GM06990 (cell line): ENCODE data around the gene DZIP3.

Experiments used
- DNase-seq: peaks from one replicate; pipeline ENCODE4 v3.0.0-alpha.2; 2011; ENCODE audit not compliant: insufficient read length; ENCODE audit errors: extremely low read depth
- H3K27me3 ChIP-seq: replicated peaks from 2 replicates; pipeline ENCODE4 v1.6.0; 2011; ENCODE audit warnings: low read length; ENCODE audit not compliant: control insufficient read depth, insufficient read depth
- H3K36me3 ChIP-seq: 2 replicates; pipeline ENCODE4 v1.5.1; 2011; ENCODE audit warnings: low read length; ENCODE audit not compliant: control insufficient read depth, insufficient read depth
- H3K4me3 ChIP-seq: replicated peaks from 2 replicates; pipeline ENCODE4 v1.5.1; 2011; ENCODE audit warnings: low read depth, mild to moderate bottlenecking, control low read depth, low read length
- TF ChIP-seq, protein P1 (sequence below): IDR thresholded peaks from 2 replicates; pipeline ENCODE4 v1.5.1; 2011; ENCODE audit warnings: low read length, control low read depth, mild to moderate bottlenecking, inconsistent platforms; ENCODE audit not compliant: insufficient read depth, poor library complexity, severe bottlenecking

DZIP3 gene

DNA sequence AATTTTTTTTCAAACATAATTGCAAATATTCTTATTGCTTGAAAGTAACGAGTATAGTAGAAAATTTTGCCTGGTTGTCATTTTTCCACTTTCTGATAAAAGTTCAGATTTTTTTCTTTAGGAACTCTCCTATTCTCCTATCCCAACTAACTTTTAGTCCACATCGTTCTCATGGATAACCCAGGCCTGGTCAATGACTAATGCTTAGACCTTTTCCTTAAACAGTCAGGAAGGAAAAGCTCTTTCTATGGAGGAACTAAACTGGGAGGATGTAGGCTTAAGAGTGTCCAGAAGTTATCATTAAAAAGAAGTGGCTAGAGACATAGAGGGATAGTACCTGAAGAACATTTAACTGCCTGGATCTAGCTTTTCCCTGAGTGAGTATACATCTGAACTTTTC, 27.0 kb upstream of the DZIP3 start:
- Histone ChIP-seq H3K4me3 (no peak overlapping the region), H3K27me3 (no peaks in the 10 kb centered on the region), H3K36me3 (peaks cover 2% of the 10 kb centered on the region)
- DNase-seq: no peak
- TF ChIP-seq, protein P1, sequence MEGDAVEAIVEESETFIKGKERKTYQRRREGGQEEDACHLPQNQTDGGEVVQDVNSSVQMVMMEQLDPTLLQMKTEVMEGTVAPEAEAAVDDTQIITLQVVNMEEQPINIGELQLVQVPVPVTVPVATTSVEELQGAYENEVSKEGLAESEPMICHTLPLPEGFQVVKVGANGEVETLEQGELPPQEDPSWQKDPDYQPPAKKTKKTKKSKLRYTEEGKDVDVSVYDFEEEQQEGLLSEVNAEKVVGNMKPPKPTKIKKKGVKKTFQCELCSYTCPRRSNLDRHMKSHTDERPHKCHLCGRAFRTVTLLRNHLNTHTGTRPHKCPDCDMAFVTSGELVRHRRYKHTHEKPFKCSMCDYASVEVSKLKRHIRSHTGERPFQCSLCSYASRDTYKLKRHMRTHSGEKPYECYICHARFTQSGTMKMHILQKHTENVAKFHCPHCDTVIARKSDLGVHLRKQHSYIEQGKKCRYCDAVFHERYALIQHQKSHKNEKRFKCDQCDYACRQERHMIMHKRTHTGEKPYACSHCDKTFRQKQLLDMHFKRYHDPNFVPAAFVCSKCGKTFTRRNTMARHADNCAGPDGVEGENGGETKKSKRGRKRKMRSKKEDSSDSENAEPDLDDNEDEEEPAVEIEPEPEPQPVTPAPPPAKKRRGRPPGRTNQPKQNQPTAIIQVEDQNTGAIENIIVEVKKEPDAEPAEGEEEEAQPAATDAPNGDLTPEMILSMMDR: no peak

- no peak for DNase-seq
- TF ChIP-seq, protein P1: no peak
- no peak overlapping the region for H3K4me3 ChIP-seq
- no peaks in the 10 kb centered on the region; the same call in 1 of the 2 replicates for H3K36me3 ChIP-seq
- no peaks in the 10 kb centered on the region for H3K27me3 ChIP-seq
Observed at GRCh38 chr3:108564564-108564963, 25.0 kb upstream of the DZIP3 start.

GRCh38 chr3:108565506-108565905, 24.0 kb upstream of the DZIP3 start:
- Histone ChIP-seq H3K27me3 (no peaks in the 10 kb centered on the region), H3K36me3 (no peaks in the 10 kb centered on the region), H3K4me3 (no peak overlapping the region)
- TF ChIP-seq, protein P1: no peak
- DNase-seq: no peak

GRCh38 chr3:108566599-108566998, 22.9 kb upstream of the DZIP3 start:
- H3K27me3 ChIP-seq: no peaks in the 10 kb centered on the region
- no peak overlapping the region for H3K4me3 ChIP-seq
- no peaks in the 10 kb centered on the region for H3K36me3 ChIP-seq
- TF ChIP-seq, protein P1: no peak
- DNase-seq: no peak

GRCh38 chr3:108569336-108569735, 20.2 kb upstream of the DZIP3 start:
- H3K4me3 ChIP-seq: no peak overlapping the region
- no peak for DNase-seq
- H3K27me3 ChIP-seq: no peaks in the 10 kb centered on the region
- H3K36me3 ChIP-seq: peaks cover 1% of the 10 kb centered on the region
- TF ChIP-seq, protein P1: no peak

DNA sequence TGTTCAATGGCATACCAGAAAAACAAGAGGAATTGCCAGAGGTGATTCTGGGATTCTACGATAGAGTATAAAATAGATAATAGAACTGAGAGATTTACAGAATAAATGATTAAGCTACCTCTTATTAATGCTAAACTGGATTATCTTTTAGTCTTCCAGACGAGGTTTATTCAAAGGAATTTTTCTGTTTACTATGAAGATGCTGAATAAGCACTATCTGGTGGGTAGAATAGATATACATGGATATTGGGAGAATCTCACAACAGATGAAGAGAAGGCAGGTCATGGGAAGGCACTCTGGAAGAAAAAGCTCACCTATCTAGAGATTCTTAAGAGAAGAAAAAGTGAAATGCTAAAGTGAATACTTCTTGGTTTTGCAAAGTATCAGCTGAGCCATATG, 11.5 kb upstream of the DZIP3 start:
- H3K4me3 ChIP-seq: no peak overlapping the region
- TF ChIP-seq, protein P1: no peak
- H3K27me3 ChIP-seq: no peaks in the 10 kb centered on the region
- peaks cover 7% of the 10 kb centered on the region for H3K36me3 ChIP-seq
- no peak for DNase-seq
